ENCODE results near the gene SORCS3.

- TF ChIP-seq NFYB (IDR thresholded peaks at IDR 0.05; ENCODE audit: insufficient read depth, low read depth, low read length) = no peak
- no peak for TF ChIP-seq ATF3 (IDR thresholded peaks at IDR 0.05; ENCODE audit: borderline replicate concordance, extremely low read depth, low read depth, low read length)
- TF ChIP-seq FOS (IDR thresholded peaks at IDR 0.05; ENCODE audit: borderline replicate concordance, extremely low read depth, insufficient read length) = no peak
- no peak for TF ChIP-seq USF1 (IDR thresholded peaks at IDR 0.05; ENCODE audit: borderline replicate concordance, extremely low read length, insufficient read depth, low read depth, low read length)
- no peak for TF ChIP-seq CBX5 (IDR thresholded peaks at IDR 0.05; ENCODE audit: low read depth)
- TF ChIP-seq CTCF (IDR thresholded peaks at IDR 0.05 in 2 of 3, conservative IDR thresholded peaks at IDR 0.05 in 1 of 3; ENCODE audit: control insufficient read depth in 2 of 3, extremely low read depth in 1 of 3, insufficient read depth in 1 of 3, low read depth in 3 of 3, low read length in 3 of 3) = no peak
- no peak for TF ChIP-seq BRCA1 (IDR thresholded peaks at IDR 0.05; ENCODE audit: low read depth, low read length)
- TF ChIP-seq POLR2A (IDR thresholded peaks at IDR 0.05; ENCODE audit: low read depth, low read length) = no peak
- TF ChIP-seq EP300 (IDR thresholded peaks at IDR 0.05; ENCODE audit: borderline replicate concordance in 1 of 2, control insufficient read depth in 1 of 2, low read depth in 2 of 2, low read length in 2 of 2) = no peak
- TF ChIP-seq MTA2 (IDR thresholded peaks at IDR 0.05; ENCODE audit: low read depth) = no peak
- no peak for TF ChIP-seq PBX3 (IDR thresholded peaks at IDR 0.05; ENCODE audit: insufficient replicate concordance, low read depth, low read length)
- no peak for TF ChIP-seq BHLHE40 (IDR thresholded peaks at IDR 0.05; ENCODE audit: borderline replicate concordance in 1 of 2, low read depth in 2 of 2, low read length in 1 of 2)
- TF ChIP-seq ZNF274 (IDR thresholded peaks at IDR 0.05; ENCODE audit: insufficient read depth, insufficient read length) = no peak
Measured at GRCh38 chr10:105023211-105024111, 382.4 kb downstream of the SORCS3 start.

All from GM12878 (cell line).